Transverse colon (tissue), 4 donors: ENCODE data around the gene TMEM181. TPM values are rescaled to one million over a fixed set of nuclear protein-coding genes. Genes with fewer than 3 reads are reported as not detected.
"Not testable (repeated sequence)": the region's sequence is repeated elsewhere in the genome, so short reads cannot be mapped to it uniquely, and the experiment has no call there.

Experiments used
- DNase-seq: peaks from one replicate; pipeline ENCODE4 v3.0.0-alpha.2; 2019
- H3K27ac ChIP-seq, 4 donors: fragments of 200-600 bp; sonication (generic); 2 replicates each; pipeline ENCODE4 v1.5.1; 2016 to 2018; ENCODE audit warnings: inconsistent platforms in 4 of 4
- H3K27me3 ChIP-seq: fragments of 200-600 bp; sonication (generic); 2 replicates; pipeline ENCODE4 v1.5.1; 2017; ENCODE audit warnings: inconsistent platforms
- H3K36me3 ChIP-seq, 4 donors: fragments of 200-600 bp; sonication (generic); 2 replicates each; pipeline ENCODE4 v1.5.1; 2017 to 2019; ENCODE audit warnings: inconsistent platforms in 4 of 4
- H3K4me1 ChIP-seq, 4 donors: fragments of 200-600 bp; sonication (generic); 2 replicates each; pipeline ENCODE4 v1.5.1; 2017 to 2020; ENCODE audit warnings: inconsistent platforms in 4 of 4
- H3K4me3 ChIP-seq, 4 donors: fragments of 200-600 bp; sonication (generic); 1 replicate in 1 of 4; 2 replicates in 3 of 4; pipeline versions ENCODE4 v1.5.1 to v1.6.1; 2017 to 2019; ENCODE audit warnings: inconsistent platforms in 4 of 4
- H3K9me3 ChIP-seq, 2 donors: fragments of 200-600 bp; sonication (generic); 2 replicates each; pipeline ENCODE4 v1.5.1; 2017 to 2019; ENCODE audit warnings: inconsistent platforms in 2 of 2
- CTCF ChIP-seq, 5 experiments: fragments of 200-600 bp in 3 of 5; fragments of 450-650 bp in 2 of 5; sonication (generic) in 3 of 5; IDR thresholded peaks; 1 replicate in 2 of 5; 2 replicates in 3 of 5; pipeline ENCODE4 v1.5.1; 2016 to 2017; ENCODE audit warnings: antibody characterized with exemption in 5 of 5, inconsistent platforms in 3 of 5, mild to moderate bottlenecking in 2 of 5, moderate library complexity in 1 of 5
- EP300 ChIP-seq: sonication (generic); formaldehyde crosslinking; IDR thresholded peaks from one replicate; pipeline ENCODE4 v1.6.1; 2017; ENCODE audit warnings: antibody characterized with exemption, low read depth
- POLR2A ChIP-seq: fragments of 450-650 bp; IDR thresholded peaks from one replicate; pipeline ENCODE4 v1.6.1; 2016; ENCODE audit warnings: antibody characterized with exemption, mild to moderate bottlenecking, moderate library complexity
- POLR2AphosphoS5 ChIP-seq, 3 donors: sonication (generic); formaldehyde crosslinking; IDR thresholded peaks; one replicate each; pipeline ENCODE4 v1.6.1; 2016; ENCODE audit warnings: antibody characterized with exemption in 3 of 3
- WGBS, 2 donors: methylation state at CpG; one replicate each; pipeline ENCODE4 v1.1.5; 2018; ENCODE audit warnings: low coverage in 1 of 2; 5-methylcytosine and 5-hydroxymethylcytosine counted together
- in situ Hi-C, 4 donors: fragments of 200-750 bp; cut with MboI; loops; one replicate each; pipeline versions ENCODE4 v1.15.0 to v1.15.1; 2017; ENCODE audit warnings: low sequenced_read_pairs in 3 of 4, low pct_ligation_motif_present in 1 of 4, low pct_unique_long_range_greater_than_20kb in 1 of 4
- intact Hi-C: fragments of 100-400 bp; cut with DNase I; formaldehyde crosslinking; loops from one replicate; pipeline ENCODE4 v1.15.1; 2023; ENCODE audit warnings: low total_unique reads
- total RNA-seq, 4 donors: library from RNA; depleted of rRNA; stranded (reverse); fragments of >200 nt; gene quantifications; one replicate each; pipeline ENCODE4 v1.1.0, GENCODE V29; 2016

The TMEM181 gene
- total RNA-seq, 4 donors from 2014 or later, result 15.7 to 41.3 (median 34.2) TPM

GRCh38 chr6:158518191-158519127 is 41.4 kb upstream of the TMEM181 start:
- TF ChIP-seq CTCF (IDR thresholded peaks at IDR 0.05), result peak; percentile 23 to 44 (median 39)
- no peak for TF ChIP-seq POLR2AphosphoS5 (IDR thresholded peaks at IDR 0.05)
- Histone ChIP-seq H3K4me3 (peak overlapping the region in 1 of 4 donors; percentile 25), H3K36me3 (no peaks in the 10 kb centered on the region), H3K9me3 (no peaks in the 10 kb centered on the region), H3K27me3 (peaks cover 48% of the 10 kb centered on the region), H3K4me1 (peaks cover 0 to 10% (median 4%) of the 10 kb centered on the region in 4 donors), H3K27ac (no peak overlapping the region)
- 5 to 9% methylated on average over 8 to 18 of the region's 18 CpGs for WGBS, 2 donors
- intact Hi-C loops, result no loop called here
- in situ Hi-C loops, result no loop called here
- DNase-seq, result peak; percentile 50

GRCh38 chr6:158519300-158519699 is 40.6 kb upstream of the TMEM181 start:
- Histone ChIP-seq H3K27me3 (peaks cover 49% of the 10 kb centered on the region), H3K36me3 (no peaks in the 10 kb centered on the region), H3K4me1 (peaks cover 0 to 10% (median 4%) of the 10 kb centered on the region in 4 donors), H3K27ac (no peak overlapping the region), H3K4me3 (no peak overlapping the region), H3K9me3 (no peaks in the 10 kb centered on the region)
- WGBS, 2 donors, result 60% methylated on average over 3 of the region's 3 CpGs; no CpG with 5 or more reads in 1 of the 2 donors
- TF ChIP-seq POLR2AphosphoS5 (IDR thresholded peaks at IDR 0.05), result no peak
- no peak for TF ChIP-seq POLR2A
- no peak for TF ChIP-seq CTCF (IDR thresholded peaks at IDR 0.05)
- no peak for TF ChIP-seq EP300
- in situ Hi-C loops, result no loop called here
- intact Hi-C loops, result no loop called here
- no peak for DNase-seq

GRCh38 chr6:158519761-158520160 is 40.1 kb upstream of the TMEM181 start:
- Histone ChIP-seq H3K4me1 (peaks cover 0 to 10% (median 4%) of the 10 kb centered on the region in 4 donors), H3K27ac (no peak overlapping the region), H3K9me3 (no peaks in the 10 kb centered on the region), H3K27me3 (peaks cover 54% of the 10 kb centered on the region), H3K36me3 (no peaks in the 10 kb centered on the region), H3K4me3 (no peak overlapping the region)
- TF ChIP-seq POLR2AphosphoS5 (IDR thresholded peaks at IDR 0.05), result no peak
- TF ChIP-seq CTCF (IDR thresholded peaks at IDR 0.05), result no peak
- no peak for TF ChIP-seq POLR2A
- TF ChIP-seq EP300, result no peak
- intact Hi-C loops (no loop called here), in situ Hi-C loops (no loop called here)
- no peak for DNase-seq
- 40 to 88% methylated on average over 1 to 4 of the region's 4 CpGs for WGBS, 2 donors

- H3K36me3 ChIP-seq, DNase-seq, H3K4me3 ChIP-seq, H3K9me3 ChIP-seq, H3K4me1 ChIP-seq, in situ Hi-C loops, H3K27ac ChIP-seq, intact Hi-C loops: not testable (repeated sequence)
- 90 to 93% methylated on average over 6 to 7 of the region's 7 CpGs for WGBS, 2 donors
- H3K27me3 ChIP-seq, result peaks cover 57% of the 10 kb centered on the region
These were observed 38.9 kb upstream of the TMEM181 start for GRCh38 chr6:158520975-158521374.
